Posterior vena cava (tissue), 2 donors: ENCODE measurements around the gene MPZL1. TPM values are rescaled to one million over a fixed set of nuclear protein-coding genes. Genes with fewer than 3 reads are reported as not detected.
"Not testable (repeated sequence)": the region's sequence is repeated elsewhere in the genome, so short reads cannot be mapped to it uniquely, and the experiment has no call there.

Source experiments
- DNase-seq: peaks from one replicate; pipeline ENCODE4 v3.0.0-alpha.2; 2020; ENCODE audit warnings: low spot score
- intact Hi-C, 2 donors: fragments of 100-400 bp; cut with DNase I; formaldehyde crosslinking; loops; one replicate each; pipeline versions ENCODE4 v1.14.1 to v1.14.2; 2022 to 2023
- total RNA-seq, 2 donors: library from RNA; stranded (reverse); fragmentation: NEBNext Ultra II Directional; extraction: Animal tissue kit (Norgen Biotek cat#: 25700); gene quantifications; one replicate each; pipeline ENCODE4 v1.2.1, GENCODE V29; 2021
- donor health status: DM: yes; HTN: yes; CAD: no.
- donor health status: DM: yes; HTN: yes; CAD: no.

The MPZL1 gene
- total RNA-seq, 2 donors from 2014 or later: 120 to 146 TPM

DNA sequence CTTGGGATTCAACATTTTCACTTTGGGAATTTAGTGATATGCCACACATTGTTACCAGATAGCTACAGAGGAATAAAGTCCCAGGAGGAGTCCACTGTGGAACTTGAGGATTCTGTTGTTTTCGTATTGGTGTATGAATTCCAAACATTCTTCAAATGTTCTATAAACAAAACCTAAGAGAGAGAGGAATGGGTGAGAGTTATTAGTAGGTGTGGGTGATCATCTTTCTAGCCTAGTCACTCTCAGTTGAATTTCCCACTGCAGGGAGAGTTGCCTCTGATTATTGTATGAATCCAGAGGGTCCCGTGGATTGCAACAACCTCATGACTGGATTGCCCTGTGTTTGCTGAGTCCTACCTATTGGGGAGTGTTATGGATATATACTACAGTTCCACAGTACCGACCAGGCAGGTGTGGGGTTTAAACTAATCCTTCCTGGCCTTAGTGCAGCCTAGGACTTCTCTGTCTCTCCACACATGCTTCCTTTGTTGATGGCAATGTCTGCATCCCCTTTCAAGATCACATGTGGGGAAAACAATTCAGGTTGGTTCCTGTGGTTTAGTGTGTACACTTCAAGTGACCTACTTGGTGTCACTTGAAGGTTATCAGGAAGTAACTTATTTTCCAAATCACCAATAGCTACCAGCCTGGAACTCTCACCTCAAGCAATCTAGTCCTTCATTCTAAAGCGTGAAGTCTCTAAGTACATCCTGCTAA lies 100.3 kb downstream of the MPZL1 start:
- intact Hi-C loops: loop anchor here in 1 of 2 donors (2.0 kb wide), 1 partner anchor 105 kb away; no protein-coding TSS in a partner anchor
- DNase-seq: no peak

GRCh38 chr1:167824163-167824794 lies 102.5 kb downstream of the MPZL1 start:
- DNase-seq: no peak
- intact Hi-C loops: no loop called here

DNA sequence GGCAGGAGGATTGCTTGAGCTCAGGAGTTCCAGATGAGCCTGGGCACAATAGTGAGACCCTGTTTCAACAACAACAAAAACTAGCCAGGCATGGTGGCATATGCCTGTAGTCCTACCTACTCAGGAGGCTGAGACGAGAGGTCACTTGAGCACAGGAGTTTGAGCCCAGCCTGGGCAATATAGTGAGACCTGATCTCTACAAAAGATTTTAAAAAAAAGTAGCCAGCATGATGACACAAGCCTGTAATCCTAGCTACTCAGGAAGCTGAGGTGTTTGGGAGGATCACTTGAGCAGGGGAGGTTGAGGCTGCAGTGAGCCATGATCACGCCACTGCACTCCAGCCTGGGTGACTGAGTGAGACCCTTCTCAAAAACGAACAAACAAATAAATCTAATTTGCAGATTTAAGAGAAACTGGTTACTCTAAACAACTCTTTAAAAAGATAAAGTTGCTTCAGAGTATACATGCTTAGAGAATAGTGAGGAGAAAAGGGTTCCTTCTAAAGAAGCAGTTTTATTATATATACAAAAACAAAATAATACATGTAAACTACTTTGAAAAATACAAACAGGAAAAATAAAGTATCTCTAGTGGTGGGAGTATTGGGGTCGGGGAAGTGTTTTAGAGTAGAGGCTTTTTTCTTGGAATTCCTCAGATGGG lies 103.8 kb downstream of the MPZL1 start:
- DNase-seq: no peak
- intact Hi-C loops: loop anchor here in 1 of 2 donors (2.0 kb wide), 1 partner anchor 41 kb away; no protein-coding TSS in a partner anchor

- DNase-seq: no peak
- intact Hi-C loops: loop anchor here in 1 of 2 donors (2.0 kb wide), 1 partner anchor 41 kb away; no protein-coding TSS in a partner anchor
These were observed 104.3 kb downstream of the MPZL1 start for GRCh38 chr1:167826127-167826526.

- intact Hi-C loops: no loop called here
- DNase-seq: no peak
These were observed 108.1 kb downstream of the MPZL1 start for GRCh38 chr1:167829868-167830267.

DNA sequence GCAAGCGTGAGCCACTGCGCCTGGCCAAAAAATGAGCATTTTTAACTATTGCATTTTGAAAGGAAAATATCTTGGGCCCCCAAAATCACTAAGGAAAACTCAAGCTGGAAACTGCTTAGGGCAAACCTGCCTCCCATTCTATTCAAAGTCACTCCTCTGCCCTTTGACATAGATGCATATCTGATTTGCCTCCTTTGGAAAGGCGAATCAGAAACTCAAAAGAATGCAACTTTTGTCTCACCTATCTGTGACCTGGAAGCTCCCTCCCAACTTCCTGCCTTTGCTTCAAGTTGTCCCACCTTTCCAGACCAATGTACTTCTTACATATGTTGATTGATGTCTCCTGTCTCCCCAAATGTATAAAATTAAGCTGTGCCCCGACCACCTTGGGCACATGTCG lies 108.9 kb downstream of the MPZL1 start:
- intact Hi-C loops, DNase-seq: not testable (repeated sequence)

DNA sequence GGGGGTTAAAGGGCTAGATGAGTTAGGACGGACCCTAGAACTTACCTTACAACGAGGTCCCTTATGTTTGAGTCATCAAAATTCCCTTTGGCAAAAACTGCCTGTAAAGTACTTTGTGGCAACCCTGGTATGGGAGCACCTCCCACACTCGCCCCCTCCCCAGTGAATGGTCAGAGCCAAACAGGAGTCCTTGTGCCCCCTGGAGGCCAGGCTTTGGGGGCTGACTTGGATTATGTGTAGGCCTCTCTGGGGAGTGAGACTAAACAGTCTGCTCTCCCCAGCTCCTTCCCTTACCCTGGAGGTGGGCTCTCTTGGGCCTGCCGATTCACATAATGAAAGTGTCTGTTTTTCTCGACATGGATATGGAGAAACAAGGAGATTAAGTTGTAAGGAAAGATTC lies 110.9 kb downstream of the MPZL1 start:
- DNase-seq: no peak
- intact Hi-C loops: no loop called here

DNA sequence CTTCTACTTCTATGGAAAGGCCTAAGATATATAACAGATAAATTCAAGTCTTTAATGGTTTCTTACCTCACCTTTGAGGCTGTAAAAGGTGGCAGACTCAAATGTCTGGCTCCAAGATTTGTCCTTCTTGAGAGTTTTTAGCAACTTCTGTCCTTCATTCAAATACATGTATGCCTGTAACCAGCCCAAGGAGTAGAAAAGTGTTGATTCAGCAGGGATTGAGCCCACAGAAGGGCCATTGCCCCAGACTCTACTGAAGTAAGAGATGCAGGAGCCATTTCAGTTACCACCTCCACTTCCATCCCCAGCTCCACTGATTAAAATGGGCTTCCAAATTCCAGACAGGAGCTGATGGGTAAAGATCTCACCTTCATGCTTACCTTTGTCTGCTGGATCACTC lies 112.1 kb downstream of the MPZL1 start:
- no peak for DNase-seq
- intact Hi-C loops: no loop called here

GRCh38 chr1:167836197-167836596 lies 114.4 kb downstream of the MPZL1 start:
- DNase-seq: no peak
- intact Hi-C loops: no loop called here

GRCh38 chr1:167837326-167837725 lies 115.5 kb downstream of the MPZL1 start:
- DNase-seq: no peak
- intact Hi-C loops: no loop called here

- intact Hi-C loops: no loop called here
- no peak for DNase-seq
These were observed 117.2 kb downstream of the MPZL1 start for GRCh38 chr1:167839009-167839408.

Other genes with a start within 250 kb of the MPZL1 start
- gene CD247, start 203.5 kb upstream of the MPZL1 start, total RNA-seq: 1 to 10 TPM; 1.3 to 2.0 TPM
- gene CREG1, start 168.2 kb upstream of the MPZL1 start, total RNA-seq: 100 to 1,000 TPM; 105 to 138 TPM
- gene RCSD1, start 91.8 kb upstream of the MPZL1 start, total RNA-seq: 10 to 100 TPM; 14.1 to 15.2 TPM
- gene ADCY10, start 192.2 kb downstream of the MPZL1 start, total RNA-seq: under 1 TPM; 0.28 to 0.38 TPM
- 10 to 100 TPM; 50.2 to 55.9 TPM for gene DCAF6, start 214.7 kb downstream of the MPZL1 start, total RNA-seq
- 10 to 100 TPM; 61.5 to 62.2 TPM for gene MPC2, start 215.1 kb downstream of the MPZL1 start, total RNA-seq